ENCODE measurements around the gene FAM149B1. TPM values are rescaled to one million over a fixed set of nuclear protein-coding genes. Genes with fewer than 3 reads are reported as not detected.

FAM149B1 gene
- total RNA-seq, 2 experiments from 2014 or later: 7.0 to 7.7 TPM

- Histone ChIP-seq H3K27ac (ENCODE audit: low read depth in 1 of 2, low read length in 2 of 2) (no peak overlapping the region), H3K27me3 (ENCODE audit: control insufficient read depth in 1 of 2, insufficient read depth in 2 of 2, low read length in 2 of 2) (no peaks in the 10 kb centered on the region), H3K36me3 (ENCODE audit: insufficient read depth, low read length) (peaks cover 88% of the 10 kb centered on the region), H3K4me1 (ENCODE audit: insufficient read depth, low read length) (no peaks in the 10 kb centered on the region), H3K4me3 (ENCODE audit: low read length) (no peak overlapping the region), H3K9me3 (ENCODE audit: control insufficient read depth in 1 of 2, insufficient read depth in 1 of 2, low read length in 2 of 2) (no peaks in the 10 kb centered on the region)
- ATAC-seq (ENCODE audit: poor library complexity) (no peak), DNase-seq (no peak)
- TF ChIP-seq, protein P1, sequence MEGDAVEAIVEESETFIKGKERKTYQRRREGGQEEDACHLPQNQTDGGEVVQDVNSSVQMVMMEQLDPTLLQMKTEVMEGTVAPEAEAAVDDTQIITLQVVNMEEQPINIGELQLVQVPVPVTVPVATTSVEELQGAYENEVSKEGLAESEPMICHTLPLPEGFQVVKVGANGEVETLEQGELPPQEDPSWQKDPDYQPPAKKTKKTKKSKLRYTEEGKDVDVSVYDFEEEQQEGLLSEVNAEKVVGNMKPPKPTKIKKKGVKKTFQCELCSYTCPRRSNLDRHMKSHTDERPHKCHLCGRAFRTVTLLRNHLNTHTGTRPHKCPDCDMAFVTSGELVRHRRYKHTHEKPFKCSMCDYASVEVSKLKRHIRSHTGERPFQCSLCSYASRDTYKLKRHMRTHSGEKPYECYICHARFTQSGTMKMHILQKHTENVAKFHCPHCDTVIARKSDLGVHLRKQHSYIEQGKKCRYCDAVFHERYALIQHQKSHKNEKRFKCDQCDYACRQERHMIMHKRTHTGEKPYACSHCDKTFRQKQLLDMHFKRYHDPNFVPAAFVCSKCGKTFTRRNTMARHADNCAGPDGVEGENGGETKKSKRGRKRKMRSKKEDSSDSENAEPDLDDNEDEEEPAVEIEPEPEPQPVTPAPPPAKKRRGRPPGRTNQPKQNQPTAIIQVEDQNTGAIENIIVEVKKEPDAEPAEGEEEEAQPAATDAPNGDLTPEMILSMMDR (IDR thresholded peaks at IDR 0.05): no peak
- no peaks in the 10 kb centered on the region for H3K4me1 Mint-ChIP-seq (ENCODE audit: low read depth)
- H3K27ac Mint-ChIP-seq: no peak overlapping the region
- intact Hi-C loops (cut with DNase I, micrococcal nuclease): no loop called here
- H3K36me3 Mint-ChIP-seq (ENCODE audit: low read depth): peaks cover 93% of the 10 kb centered on the region
- ChIA-PET POLR2A (no interaction called here), CTCF (interaction anchor here (1.3 to 1.6 kb wide), 3 partner anchors 10 to 38 kb away, joined by 3 to 5 read pairs (median 3); partner anchors contain the start of gene P4HA1)
- H3K4me3 Mint-ChIP-seq: no peak overlapping the region
- no peaks in the 10 kb centered on the region for H3K9me3 Mint-ChIP-seq
- H3K27me3 Mint-ChIP-seq: no peaks in the 10 kb centered on the region
Observed at GRCh38 chr10:73134727-73135126, 33.2 kb upstream of the FAM149B1 start.

DNA sequence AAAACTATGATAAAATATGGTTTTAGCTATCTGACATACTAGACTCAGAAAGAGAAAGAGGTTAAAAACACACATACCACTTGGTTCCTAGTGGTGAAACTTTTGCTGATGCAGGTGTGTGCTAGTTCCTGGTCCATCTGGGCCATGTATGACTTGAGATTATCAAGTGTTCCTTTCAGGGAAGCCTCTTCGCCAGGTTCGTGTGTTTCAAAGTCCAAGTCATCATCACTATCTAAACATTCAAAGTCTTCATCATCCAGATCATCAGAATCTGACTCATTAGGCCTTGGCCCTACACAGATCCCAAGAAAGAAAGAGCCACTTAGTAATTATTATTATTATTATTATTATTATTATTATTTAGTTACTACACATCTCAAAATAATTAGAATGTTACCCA is 31.3 kb upstream of the FAM149B1 start:
- H3K9me3 Mint-ChIP-seq: no peaks in the 10 kb centered on the region
- Histone ChIP-seq H3K4me1 (ENCODE audit: insufficient read depth, low read length) (no peaks in the 10 kb centered on the region), H3K27ac (ENCODE audit: low read depth in 1 of 2, low read length in 2 of 2) (no peak overlapping the region), H3K27me3 (ENCODE audit: control insufficient read depth in 1 of 2, insufficient read depth in 2 of 2, low read length in 2 of 2) (no peaks in the 10 kb centered on the region), H3K9me3 (ENCODE audit: control insufficient read depth in 1 of 2, insufficient read depth in 1 of 2, low read length in 2 of 2) (no peaks in the 10 kb centered on the region), H3K36me3 (ENCODE audit: insufficient read depth, low read length) (peaks cover 88% of the 10 kb centered on the region), H3K4me3 (ENCODE audit: low read length) (no peak overlapping the region)
- no peak overlapping the region for H3K4me3 Mint-ChIP-seq
- CTCF ChIA-PET: interaction anchor here (0.9 to 1.6 kb wide), 4 partner anchors 9 to 40 kb away, joined by 3 to 4 read pairs (median 3); partner anchors contain the start of gene P4HA1
- ATAC-seq (ENCODE audit: poor library complexity) (no peak), DNase-seq (no peak)
- POLR2A ChIA-PET: no interaction called here
- no peaks in the 10 kb centered on the region for H3K27me3 Mint-ChIP-seq
- TF ChIP-seq, protein P1 (IDR thresholded peaks at IDR 0.05): no peak
- H3K27ac Mint-ChIP-seq: no peak overlapping the region
- H3K4me1 Mint-ChIP-seq (ENCODE audit: low read depth): no peaks in the 10 kb centered on the region
- intact Hi-C loops (cut with DNase I, micrococcal nuclease): no loop called here
- peaks cover 91% of the 10 kb centered on the region for H3K36me3 Mint-ChIP-seq (ENCODE audit: low read depth)

GRCh38 chr10:73139251-73139650 is 28.7 kb upstream of the FAM149B1 start:
- peaks cover 89% of the 10 kb centered on the region for H3K36me3 Mint-ChIP-seq (ENCODE audit: low read depth)
- Histone ChIP-seq H3K4me3 (ENCODE audit: low read length) (no peak overlapping the region), H3K36me3 (ENCODE audit: insufficient read depth, low read length) (peaks cover 81% of the 10 kb centered on the region), H3K9me3 (ENCODE audit: control insufficient read depth in 1 of 2, insufficient read depth in 1 of 2, low read length in 2 of 2) (no peaks in the 10 kb centered on the region), H3K27ac (ENCODE audit: low read depth in 1 of 2, low read length in 2 of 2) (no peak overlapping the region), H3K4me1 (ENCODE audit: insufficient read depth, low read length) (no peaks in the 10 kb centered on the region), H3K27me3 (ENCODE audit: control insufficient read depth in 1 of 2, insufficient read depth in 2 of 2, low read length in 2 of 2) (no peaks in the 10 kb centered on the region)
- CTCF ChIA-PET: no interaction called here
- TF ChIP-seq, protein P1 (IDR thresholded peaks at IDR 0.05): no peak
- POLR2A ChIA-PET: no interaction called here
- no peaks in the 10 kb centered on the region for H3K9me3 Mint-ChIP-seq
- DNase-seq (no peak), ATAC-seq (ENCODE audit: poor library complexity) (no peak)
- intact Hi-C loops (cut with DNase I, micrococcal nuclease): no loop called here
- H3K27ac Mint-ChIP-seq: no peak overlapping the region
- H3K27me3 Mint-ChIP-seq: no peaks in the 10 kb centered on the region
- no peak overlapping the region for H3K4me3 Mint-ChIP-seq
- no peaks in the 10 kb centered on the region for H3K4me1 Mint-ChIP-seq (ENCODE audit: low read depth)
